Measurements from ENCODE around the gene CUL3. TPM values are rescaled to one million over a fixed set of nuclear protein-coding genes. Genes with fewer than 3 reads are reported as not detected.

Gene CUL3
- total RNA-seq, 2 experiments from 2014 or later = 50.6 to 155 TPM

DNA sequence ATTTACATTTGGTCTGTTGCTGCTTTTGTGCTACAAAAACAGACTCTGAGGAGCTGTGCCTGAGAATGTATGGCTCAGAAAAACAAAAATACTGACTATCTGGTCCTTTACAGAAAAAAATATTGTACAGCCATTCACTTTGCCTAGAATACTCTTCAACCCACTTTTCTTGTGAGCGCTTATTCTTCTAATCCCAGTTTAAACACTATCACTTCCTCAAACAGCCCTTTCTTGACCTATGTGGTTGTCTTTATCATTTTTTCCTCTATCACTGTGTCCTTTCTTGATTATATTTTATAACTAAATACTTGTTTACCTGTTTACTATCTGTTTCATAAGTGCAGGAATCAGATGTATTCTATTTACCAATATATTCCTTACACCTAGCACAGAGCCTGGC, 33.5 kb downstream of the CUL3 start:
- no peak overlapping the region for H3K4me2 ChIP-seq (ENCODE audit: low read length)
- H3K79me2 ChIP-seq (ENCODE audit: insufficient read depth, low read depth, low read length) = peaks cover 97% of the 10 kb centered on the region
- H2AFZ ChIP-seq (ENCODE audit: low read length) = no peak overlapping the region
- BruUV-seq (replicated peaks) = no TSS peak
- no peaks in the 10 kb centered on the region for H3K9me3 ChIP-seq (ENCODE audit: low read length)
- H3K4me1 ChIP-seq (ENCODE audit: insufficient read depth, low read length, poor library complexity, severe bottlenecking) = peaks cover 25% of the 10 kb centered on the region
- no peak overlapping the region for H3K4me3 ChIP-seq (ENCODE audit: low read depth, low read length, poor library complexity, severe bottlenecking)
- no peak for DNase-seq (ENCODE audit: low spot score)
- CTCF ChIA-PET (ENCODE audit: unreplicated experiment) = no interaction called here
- no peaks in the 10 kb centered on the region for H3K9me2 ChIP-seq (ENCODE audit: insufficient read depth, low read length)
- intact Hi-C loops (cut with micrococcal nuclease; ENCODE audit: unreplicated experiment) = no loop called here
- peaks cover 97% of the 10 kb centered on the region for H3K36me3 ChIP-seq (ENCODE audit: insufficient read depth, low read length)
- H3K27ac ChIP-seq (ENCODE audit: low read depth, low read length, poor library complexity, severe bottlenecking) = no peak overlapping the region
- POLR2A ChIA-PET = interaction anchor here (1.3 to 1.4 kb wide), 3 partner anchors 10 to 24 kb away, joined by 4 to 8 read pairs (median 5); no protein-coding TSS in a partner anchor
- TF ChIP-seq, protein P1, sequence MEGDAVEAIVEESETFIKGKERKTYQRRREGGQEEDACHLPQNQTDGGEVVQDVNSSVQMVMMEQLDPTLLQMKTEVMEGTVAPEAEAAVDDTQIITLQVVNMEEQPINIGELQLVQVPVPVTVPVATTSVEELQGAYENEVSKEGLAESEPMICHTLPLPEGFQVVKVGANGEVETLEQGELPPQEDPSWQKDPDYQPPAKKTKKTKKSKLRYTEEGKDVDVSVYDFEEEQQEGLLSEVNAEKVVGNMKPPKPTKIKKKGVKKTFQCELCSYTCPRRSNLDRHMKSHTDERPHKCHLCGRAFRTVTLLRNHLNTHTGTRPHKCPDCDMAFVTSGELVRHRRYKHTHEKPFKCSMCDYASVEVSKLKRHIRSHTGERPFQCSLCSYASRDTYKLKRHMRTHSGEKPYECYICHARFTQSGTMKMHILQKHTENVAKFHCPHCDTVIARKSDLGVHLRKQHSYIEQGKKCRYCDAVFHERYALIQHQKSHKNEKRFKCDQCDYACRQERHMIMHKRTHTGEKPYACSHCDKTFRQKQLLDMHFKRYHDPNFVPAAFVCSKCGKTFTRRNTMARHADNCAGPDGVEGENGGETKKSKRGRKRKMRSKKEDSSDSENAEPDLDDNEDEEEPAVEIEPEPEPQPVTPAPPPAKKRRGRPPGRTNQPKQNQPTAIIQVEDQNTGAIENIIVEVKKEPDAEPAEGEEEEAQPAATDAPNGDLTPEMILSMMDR (conservative IDR thresholded peaks at IDR 0.05; ENCODE audit: low read length) = no peak
- no peak for TF ChIP-seq EZH2phosphoT487 (IDR thresholded peaks at IDR 0.05; ENCODE audit: borderline replicate concordance, low read depth, low read length)
- H4K20me1 ChIP-seq (ENCODE audit: insufficient read depth, low read length) = peaks cover 15% of the 10 kb centered on the region

DNA sequence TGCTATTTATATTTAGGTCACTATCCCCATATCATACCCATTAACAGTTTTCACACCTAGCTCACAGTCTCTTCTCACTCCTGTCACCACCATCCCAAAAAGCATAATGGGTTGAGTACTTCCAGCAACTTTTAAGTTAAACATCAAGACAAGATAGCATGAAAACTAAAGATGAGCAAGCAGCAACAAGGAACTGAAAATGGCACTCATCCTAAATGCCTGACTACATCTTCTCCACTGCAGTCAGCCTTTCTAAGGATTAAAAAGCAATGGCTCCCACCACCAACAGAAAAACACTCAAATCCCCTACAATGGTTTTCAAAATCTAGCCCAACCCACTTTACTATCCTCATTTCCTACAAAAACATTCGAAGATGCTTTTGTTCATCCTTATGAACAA, 38.2 kb downstream of the CUL3 start:
- no peaks in the 10 kb centered on the region for H3K9me2 ChIP-seq (ENCODE audit: insufficient read depth, low read length)
- peaks cover 14% of the 10 kb centered on the region; the same call in 1 of the 2 replicates for H4K20me1 ChIP-seq (ENCODE audit: insufficient read depth, low read length)
- no peak for TF ChIP-seq EZH2phosphoT487 (IDR thresholded peaks at IDR 0.05; ENCODE audit: borderline replicate concordance, low read depth, low read length)
- TF ChIP-seq, protein P1 (conservative IDR thresholded peaks at IDR 0.05; ENCODE audit: low read length) = no peak
- ChIA-PET POLR2A (interaction anchor here (1.2 to 2.6 kb wide), 5 partner anchors 8 to 40 kb away, joined by 6 to 13 read pairs (median 9); no protein-coding TSS in a partner anchor), CTCF (ENCODE audit: unreplicated experiment) (interaction anchor here (1.4 kb wide), 1 partner anchor 13 kb away, joined by 3 read pairs; no protein-coding TSS in a partner anchor)
- BruUV-seq (replicated peaks) = no TSS peak
- H3K4me2 ChIP-seq (ENCODE audit: low read length) = peak overlapping the region; percentile 74
- no peak overlapping the region for H2AFZ ChIP-seq (ENCODE audit: low read length)
- peaks cover 97% of the 10 kb centered on the region for H3K79me2 ChIP-seq (ENCODE audit: insufficient read depth, low read depth, low read length)
- no peaks in the 10 kb centered on the region; the same call in 1 of the 2 replicates for H3K9me3 ChIP-seq (ENCODE audit: low read length)
- DNase-seq (ENCODE audit: low spot score) = peak; percentile 18
- intact Hi-C loops (cut with micrococcal nuclease; ENCODE audit: unreplicated experiment) = no loop called here
- peaks cover 95% of the 10 kb centered on the region for H3K36me3 ChIP-seq (ENCODE audit: insufficient read depth, low read length)
- H3K4me1 ChIP-seq (ENCODE audit: insufficient read depth, low read length, poor library complexity, severe bottlenecking) = peaks cover 41% of the 10 kb centered on the region
- no peak overlapping the region for H3K4me3 ChIP-seq (ENCODE audit: low read depth, low read length, poor library complexity, severe bottlenecking)
- H3K27ac ChIP-seq (ENCODE audit: low read depth, low read length, poor library complexity, severe bottlenecking) = peak overlapping the region; percentile 51
